HT1080 (cell line): Measurements from ENCODE around the gene ALG12. TPM values are rescaled to one million over a fixed set of nuclear protein-coding genes. Genes with fewer than 3 reads are reported as not detected.
"Not testable (repeated sequence)": the region's sequence is repeated elsewhere in the genome, so short reads cannot be mapped to it uniquely, and the experiment has no call there.

Source experiments
- DNase-seq: peaks from one replicate; pipeline ENCODE4 v3.0.0-alpha.2; 2015; ENCODE audit warnings: low read depth
- total RNA-seq: library from RNA; depleted of rRNA; stranded (reverse); fragments of >200 nt; shearing (Covaris generic); gene quantifications from 2 replicates; pipeline ENCODE4 v1.2.3, GENCODE V29; 2014

ALG12 gene
- total RNA-seq, 1 experiment from 2014 or later, result 21.7 TPM

GRCh38 chr22:49867303-49868265 is 50.7 kb downstream of the ALG12 start:
- no peak for DNase-seq

- DNase-seq, result no peak
Observed at GRCh38 chr22:49866646-49867045, 51.6 kb downstream of the ALG12 start.

DNA sequence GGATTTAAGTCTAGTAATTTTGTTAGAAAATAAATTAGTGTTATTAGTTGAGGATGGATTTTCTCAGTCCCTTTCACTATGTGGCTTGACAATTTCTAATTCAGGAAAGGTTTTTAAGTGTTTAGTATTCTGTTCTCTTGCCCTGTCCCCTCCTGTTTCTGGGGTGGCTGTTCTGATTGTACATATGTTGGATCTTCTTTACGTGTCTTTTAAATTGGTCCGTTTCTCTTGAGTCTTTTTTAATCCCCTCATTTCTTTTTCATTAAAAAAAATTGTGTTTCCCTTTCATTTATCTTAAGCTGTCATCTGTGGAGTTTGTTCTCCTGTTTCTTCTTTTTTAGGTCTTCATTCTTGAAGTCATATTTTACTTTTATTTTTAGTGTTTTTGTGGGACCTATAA is 52.1 kb downstream of the ALG12 start:
- no peak for DNase-seq

GRCh38 chr22:49865156-49865555 is 53.1 kb downstream of the ALG12 start:
- no peak for DNase-seq

- no peak for DNase-seq
Observed at GRCh38 chr22:49863931-49864330, 54.3 kb downstream of the ALG12 start.

DNA sequence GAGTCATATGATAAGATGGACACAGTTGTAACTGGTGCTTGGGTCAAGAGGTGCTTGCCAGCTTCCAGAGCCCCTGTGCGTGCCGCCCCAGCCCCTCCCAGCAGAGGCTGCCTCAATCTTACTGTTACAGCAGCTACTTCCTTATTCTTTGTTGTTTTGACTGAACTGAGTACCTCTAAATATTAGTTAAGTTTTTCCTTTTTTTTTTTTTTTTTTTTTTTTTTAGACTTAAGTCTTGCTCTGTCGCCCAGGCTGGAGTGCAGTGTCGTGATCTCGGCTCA is 55.8 kb downstream of the ALG12 start:
- no peak for DNase-seq

- no peak for DNase-seq
Observed at GRCh38 chr22:49861642-49862495, 56.4 kb downstream of the ALG12 start.

DNA sequence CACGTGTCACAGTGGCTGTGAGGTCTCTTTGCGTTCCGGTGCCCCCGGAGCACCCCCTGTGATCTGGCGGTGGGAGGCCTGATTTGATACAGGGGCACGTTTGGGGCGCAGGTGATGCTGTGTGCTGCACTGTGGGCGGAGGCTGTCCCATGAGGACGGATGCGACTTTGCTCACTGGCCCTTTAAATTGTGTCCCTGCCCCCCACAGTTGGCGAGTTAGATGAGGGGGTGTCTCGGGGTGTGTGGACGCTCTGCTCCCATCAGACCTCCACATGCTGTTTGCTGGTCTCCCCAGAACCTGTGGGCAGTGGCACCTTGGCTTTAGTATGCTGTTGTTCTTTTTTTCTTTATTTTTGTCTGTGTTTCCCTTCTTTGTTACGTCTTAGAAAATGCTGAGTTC is 59.4 kb downstream of the ALG12 start:
- no peak for DNase-seq

GRCh38 chr22:49856766-49857618 is 61.2 kb downstream of the ALG12 start:
- no peak for DNase-seq

DNA sequence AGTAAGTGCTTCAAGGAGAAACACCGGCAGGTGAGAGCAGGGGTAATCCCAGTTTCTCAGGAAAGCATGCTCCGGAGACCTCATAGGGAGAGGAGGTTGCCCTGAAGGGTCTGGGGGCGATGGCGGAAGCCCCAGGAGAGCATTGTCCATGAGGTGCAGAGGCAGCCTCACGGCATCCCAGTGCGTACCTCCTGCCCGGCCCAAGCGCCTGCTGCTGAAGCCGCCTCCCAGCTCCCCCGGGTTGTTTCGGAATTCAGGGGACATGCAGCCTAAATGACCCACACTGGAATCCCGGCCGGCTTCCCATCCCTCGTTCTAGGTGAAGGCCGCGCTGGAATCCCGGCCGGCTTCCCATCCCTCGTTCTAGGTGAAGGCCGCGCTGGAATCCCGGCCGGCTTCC is 61.9 kb downstream of the ALG12 start:
- no peak for DNase-seq

DNA sequence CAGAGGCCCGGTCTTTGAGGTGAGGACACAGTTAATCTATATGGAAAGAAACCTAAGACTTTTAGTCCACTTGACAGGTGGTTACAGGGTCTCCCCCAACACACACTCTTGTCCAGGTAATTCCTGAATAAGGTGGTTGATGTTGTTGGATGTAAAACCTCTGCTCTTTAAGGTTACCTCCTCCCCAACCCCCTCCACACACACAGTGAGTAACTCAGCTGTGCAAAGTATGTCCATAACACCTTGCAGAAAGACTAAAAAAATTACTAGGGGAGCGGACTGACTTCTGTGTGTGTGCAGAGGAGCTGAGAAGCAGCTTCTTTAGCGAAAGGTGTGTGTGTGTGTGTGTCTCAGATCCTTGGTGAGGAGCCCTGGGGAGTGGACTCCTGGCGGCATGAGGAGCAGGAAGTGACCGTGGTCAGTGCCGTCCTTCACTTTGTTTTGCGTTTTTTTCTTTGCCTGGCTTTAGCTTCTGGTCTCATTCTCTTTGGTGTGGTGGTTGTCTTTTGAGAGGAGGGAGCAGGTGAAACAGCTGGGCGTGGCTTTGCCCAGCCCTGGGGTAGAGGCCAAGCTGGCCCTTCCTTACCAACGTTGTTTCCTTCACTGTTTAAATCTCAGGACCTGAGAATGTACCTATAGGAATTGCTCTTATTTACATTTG is 62.9 kb downstream of the ALG12 start:
- peak; percentile 46 for DNase-seq

GRCh38 chr22:49853981-49854831 is 64.0 kb downstream of the ALG12 start:
- peak; percentile 21 for DNase-seq

GRCh38 chr22:49852898-49853894 is 65.0 kb downstream of the ALG12 start, which contains the start of gene ZBED4:
Gene ZBED4 (plus strand): TSS chr22:49853844. CDS start chr22:49883663, 29,819 bp downstream.
- DNase-seq, result peak; percentile 95

- not testable (repeated sequence) for DNase-seq
Observed at GRCh38 chr22:49852568-49852897, 65.7 kb downstream of the ALG12 start.

DNA sequence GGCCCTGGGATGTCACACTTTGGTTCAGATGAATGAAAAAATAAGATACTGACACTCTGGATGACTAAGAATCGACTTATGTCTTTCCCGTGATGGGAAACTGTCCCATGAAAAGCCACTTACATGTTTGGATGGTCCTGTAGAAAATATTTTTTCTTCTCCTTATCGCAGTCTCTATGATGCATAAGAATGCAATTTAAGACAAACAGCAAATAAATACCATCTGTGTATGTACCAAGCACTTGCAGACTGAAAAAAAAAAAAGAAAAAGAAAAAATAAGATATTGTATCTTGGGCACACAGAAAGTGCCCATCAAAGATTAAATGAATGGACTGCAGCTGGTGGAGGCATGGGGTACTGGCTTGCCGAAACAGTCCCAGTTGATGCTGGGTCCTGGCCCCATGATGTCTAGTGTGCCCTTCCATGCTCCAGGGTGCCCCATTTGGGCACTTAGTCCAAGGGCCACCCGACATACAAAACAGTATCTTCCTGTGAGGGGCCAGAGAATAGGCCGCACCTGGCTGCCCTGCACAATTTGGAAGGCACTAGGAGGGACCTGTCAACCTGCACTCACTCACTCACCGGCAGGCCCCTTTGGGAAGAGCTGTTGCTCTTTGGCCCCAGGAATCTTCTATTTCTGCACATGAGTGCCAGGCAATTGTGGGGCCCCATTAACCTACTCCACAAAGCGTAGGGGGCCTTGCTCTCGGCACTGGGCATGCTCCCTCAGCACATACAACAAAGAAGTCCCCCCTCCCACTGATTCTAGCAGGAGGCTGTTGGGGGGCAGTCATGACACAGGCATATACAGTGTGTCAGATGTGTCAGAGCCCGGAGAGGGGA is 67.1 kb downstream of the ALG12 start:
- DNase-seq, result no peak
